GM10847 (cell line): ENCODE results near the gene MRM2.

Source experiments
- POLR2A ChIP-seq: IDR thresholded peaks from 2 replicates; pipeline ENCODE4 v1.6.1; 2011; ENCODE audit not compliant: insufficient read length; ENCODE audit errors: extremely low read depth

The MRM2 gene

GRCh38 chr7:2204446-2204845 lies 37.6 kb downstream of the MRM2 start:
- TF ChIP-seq POLR2A = no peak

GRCh38 chr7:2203766-2204300 lies 38.2 kb downstream of the MRM2 start:
- no peak for TF ChIP-seq POLR2A

GRCh38 chr7:2202901-2203765 lies 38.9 kb downstream of the MRM2 start:
- TF ChIP-seq POLR2A = no peak

GRCh38 chr7:2202361-2202761 lies 39.6 kb downstream of the MRM2 start:
- no peak for TF ChIP-seq POLR2A

GRCh38 chr7:2201686-2202360 lies 40.2 kb downstream of the MRM2 start:
- no peak for TF ChIP-seq POLR2A

GRCh38 chr7:2201128-2201527 lies 40.9 kb downstream of the MRM2 start:
- TF ChIP-seq POLR2A = no peak

GRCh38 chr7:2200584-2200980 lies 41.4 kb downstream of the MRM2 start:
- no peak for TF ChIP-seq POLR2A

- no peak for TF ChIP-seq POLR2A
Measured at GRCh38 chr7:2199956-2200583, 41.9 kb downstream of the MRM2 start.

GRCh38 chr7:2199528-2199927 lies 42.5 kb downstream of the MRM2 start:
- TF ChIP-seq POLR2A = no peak

- TF ChIP-seq POLR2A = no peak
Measured at GRCh38 chr7:2198760-2199159, 43.2 kb downstream of the MRM2 start.

- TF ChIP-seq POLR2A = no peak
Measured at GRCh38 chr7:2198206-2198605, 43.8 kb downstream of the MRM2 start.

- no peak for TF ChIP-seq POLR2A
Measured at GRCh38 chr7:2197436-2198155, 44.4 kb downstream of the MRM2 start.

- TF ChIP-seq POLR2A = no peak
Measured at GRCh38 chr7:2196381-2197378, 45.3 kb downstream of the MRM2 start.
